ENCODE measurements around the gene LMX1A. TPM values are rescaled to one million over a fixed set of nuclear protein-coding genes. Genes with fewer than 3 reads are reported as not detected.
A peak's percentile ranks its signal among the peaks of the same experiment; 100 is the strongest.

The LMX1A gene
- total and polyA plus RNA-seq, 2 experiments from 2014 or later, result not detected

DNA sequence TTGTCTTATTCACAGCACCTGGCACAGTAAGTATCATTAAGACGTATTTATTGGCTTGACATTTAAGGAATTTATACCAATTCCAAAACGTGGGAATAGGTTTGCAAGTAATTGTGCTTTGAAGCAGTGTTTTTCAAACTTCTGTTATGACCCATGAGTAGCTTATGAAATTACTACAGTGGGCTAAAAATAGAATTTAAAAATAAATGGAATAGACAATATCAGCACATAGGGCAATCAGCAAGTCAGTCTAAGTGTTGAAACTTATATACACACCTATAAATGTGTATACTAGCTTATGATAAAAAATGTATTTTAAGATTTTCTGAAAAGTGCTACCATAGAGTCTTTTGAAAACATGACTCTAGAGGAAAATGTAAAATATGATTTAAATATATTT, 116.6 kb downstream of the LMX1A start (continued):
- TF ChIP-seq, protein P1, sequence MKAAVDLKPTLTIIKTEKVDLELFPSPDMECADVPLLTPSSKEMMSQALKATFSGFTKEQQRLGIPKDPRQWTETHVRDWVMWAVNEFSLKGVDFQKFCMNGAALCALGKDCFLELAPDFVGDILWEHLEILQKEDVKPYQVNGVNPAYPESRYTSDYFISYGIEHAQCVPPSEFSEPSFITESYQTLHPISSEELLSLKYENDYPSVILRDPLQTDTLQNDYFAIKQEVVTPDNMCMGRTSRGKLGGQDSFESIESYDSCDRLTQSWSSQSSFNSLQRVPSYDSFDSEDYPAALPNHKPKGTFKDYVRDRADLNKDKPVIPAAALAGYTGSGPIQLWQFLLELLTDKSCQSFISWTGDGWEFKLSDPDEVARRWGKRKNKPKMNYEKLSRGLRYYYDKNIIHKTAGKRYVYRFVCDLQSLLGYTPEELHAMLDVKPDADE (IDR thresholded peaks at IDR 0.05), result no peak
- TF ChIP-seq, protein P2, sequence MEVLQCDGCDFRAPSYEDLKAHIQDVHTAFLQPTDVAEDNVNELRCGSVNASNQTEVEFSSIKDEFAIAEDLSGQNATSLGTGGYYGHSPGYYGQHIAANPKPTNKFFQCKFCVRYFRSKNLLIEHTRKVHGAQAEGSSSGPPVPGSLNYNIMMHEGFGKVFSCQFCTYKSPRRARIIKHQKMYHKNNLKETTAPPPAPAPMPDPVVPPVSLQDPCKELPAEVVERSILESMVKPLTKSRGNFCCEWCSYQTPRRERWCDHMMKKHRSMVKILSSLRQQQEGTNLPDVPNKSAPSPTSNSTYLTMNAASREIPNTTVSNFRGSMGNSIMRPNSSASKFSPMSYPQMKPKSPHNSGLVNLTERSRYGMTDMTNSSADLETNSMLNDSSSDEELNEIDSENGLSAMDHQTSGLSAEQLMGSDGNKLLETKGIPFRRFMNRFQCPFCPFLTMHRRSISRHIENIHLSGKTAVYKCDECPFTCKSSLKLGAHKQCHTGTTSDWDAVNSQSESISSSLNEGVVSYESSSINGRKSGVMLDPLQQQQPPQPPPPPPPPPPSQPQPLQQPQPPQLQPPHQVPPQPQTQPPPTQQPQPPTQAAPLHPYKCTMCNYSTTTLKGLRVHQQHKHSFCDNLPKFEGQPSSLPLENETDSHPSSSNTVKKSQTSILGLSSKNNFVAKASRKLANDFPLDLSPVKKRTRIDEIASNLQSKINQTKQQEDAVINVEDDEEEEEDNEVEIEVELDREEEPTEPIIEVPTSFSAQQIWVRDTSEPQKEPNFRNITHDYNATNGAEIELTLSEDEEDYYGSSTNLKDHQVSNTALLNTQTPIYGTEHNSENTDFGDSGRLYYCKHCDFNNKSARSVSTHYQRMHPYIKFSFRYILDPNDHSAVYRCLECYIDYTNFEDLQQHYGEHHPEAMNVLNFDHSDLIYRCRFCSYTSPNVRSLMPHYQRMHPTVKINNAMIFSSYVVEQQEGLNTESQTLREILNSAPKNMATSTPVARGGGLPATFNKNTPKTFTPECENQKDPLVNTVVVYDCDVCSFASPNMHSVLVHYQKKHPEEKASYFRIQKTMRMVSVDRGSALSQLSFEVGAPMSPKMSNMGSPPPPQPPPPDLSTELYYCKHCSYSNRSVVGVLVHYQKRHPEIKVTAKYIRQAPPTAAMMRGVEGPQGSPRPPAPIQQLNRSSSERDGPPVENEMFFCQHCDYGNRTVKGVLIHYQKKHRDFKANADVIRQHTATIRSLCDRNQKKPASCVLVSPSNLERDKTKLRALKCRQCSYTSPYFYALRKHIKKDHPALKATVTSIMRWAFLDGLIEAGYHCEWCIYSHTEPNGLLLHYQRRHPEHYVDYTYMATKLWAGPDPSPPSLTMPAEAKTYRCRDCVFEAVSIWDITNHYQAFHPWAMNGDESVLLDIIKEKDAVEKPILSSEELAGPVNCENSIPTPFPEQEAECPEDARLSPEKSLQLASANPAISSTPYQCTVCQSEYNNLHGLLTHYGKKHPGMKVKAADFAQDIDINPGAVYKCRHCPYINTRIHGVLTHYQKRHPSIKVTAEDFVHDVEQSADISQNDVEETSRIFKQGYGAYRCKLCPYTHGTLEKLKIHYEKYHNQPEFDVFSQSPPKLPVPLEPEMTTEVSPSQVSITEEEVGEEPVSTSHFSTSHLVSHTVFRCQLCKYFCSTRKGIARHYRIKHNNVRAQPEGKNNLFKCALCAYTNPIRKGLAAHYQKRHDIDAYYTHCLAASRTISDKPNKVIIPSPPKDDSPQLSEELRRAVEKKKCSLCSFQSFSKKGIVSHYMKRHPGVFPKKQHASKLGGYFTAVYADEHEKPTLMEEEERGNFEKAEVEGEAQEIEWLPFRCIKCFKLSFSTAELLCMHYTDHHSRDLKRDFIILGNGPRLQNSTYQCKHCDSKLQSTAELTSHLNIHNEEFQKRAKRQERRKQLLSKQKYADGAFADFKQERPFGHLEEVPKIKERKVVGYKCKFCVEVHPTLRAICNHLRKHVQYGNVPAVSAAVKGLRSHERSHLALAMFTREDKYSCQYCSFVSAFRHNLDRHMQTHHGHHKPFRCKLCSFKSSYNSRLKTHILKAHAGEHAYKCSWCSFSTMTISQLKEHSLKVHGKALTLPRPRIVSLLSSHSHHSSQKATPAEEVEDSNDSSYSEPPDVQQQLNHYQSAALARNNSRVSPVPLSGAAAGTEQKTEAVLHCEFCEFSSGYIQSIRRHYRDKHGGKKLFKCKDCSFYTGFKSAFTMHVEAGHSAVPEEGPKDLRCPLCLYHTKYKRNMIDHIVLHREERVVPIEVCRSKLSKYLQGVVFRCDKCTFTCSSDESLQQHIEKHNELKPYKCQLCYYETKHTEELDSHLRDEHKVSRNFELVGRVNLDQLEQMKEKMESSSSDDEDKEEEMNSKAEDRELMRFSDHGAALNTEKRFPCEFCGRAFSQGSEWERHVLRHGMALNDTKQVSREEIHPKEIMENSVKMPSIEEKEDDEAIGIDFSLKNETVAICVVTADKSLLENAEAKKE (CRISPR knock-in tag; IDR thresholded peaks at IDR 0.05), result no peak
- TF ChIP-seq JUNB (IDR thresholded peaks at IDR 0.05; ENCODE audit: unreplicated experiment), result no peak
- no peak for TF ChIP-seq NANOG (IDR thresholded peaks at IDR 0.05; ENCODE audit: borderline replicate concordance)

DNA sequence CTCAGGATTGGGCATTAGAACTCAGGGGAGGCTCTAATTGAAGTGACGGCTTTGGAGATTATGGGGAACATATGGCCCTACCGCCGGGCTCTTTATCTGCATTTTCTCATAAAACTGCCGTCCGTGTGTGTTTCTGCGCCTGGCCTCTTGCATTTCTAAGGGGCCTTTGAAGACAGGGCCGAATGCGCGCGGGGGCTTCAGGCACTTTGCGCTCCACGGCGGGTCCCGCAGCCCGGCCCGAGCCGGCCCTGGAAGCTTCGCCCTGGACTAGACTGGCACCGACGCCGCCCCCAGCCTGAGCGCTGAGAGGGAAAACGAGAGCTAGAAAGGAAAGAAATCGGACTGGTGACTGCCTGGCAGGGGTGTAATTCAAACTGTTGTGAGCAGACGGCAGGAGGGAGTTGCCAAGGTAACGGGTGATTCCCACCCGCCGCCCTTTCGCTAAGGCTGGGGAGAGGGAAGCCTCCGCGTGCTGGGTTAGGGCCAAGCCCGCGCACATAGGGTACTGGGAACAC, 120.7 kb downstream of the LMX1A start:
- peak overlapping the region; percentile 97 for H2AFZ ChIP-seq
- no peaks in the 10 kb centered on the region for H3K36me3 ChIP-seq (ENCODE audit: insufficient read depth)
- peaks cover 4% of the 10 kb centered on the region; the same call in 1 of the 2 replicates for H3K4me1 ChIP-seq (ENCODE audit: insufficient read depth)
- no peak overlapping the region for H3K27ac ChIP-seq (ENCODE audit: low read depth)
- no peaks in the 10 kb centered on the region; the same call in 1 of the 2 replicates for H4K20me1 ChIP-seq (replicated peaks; ENCODE audit: insufficient read depth)
- no peaks in the 10 kb centered on the region for H3K36me3 Mint-ChIP-seq (ENCODE audit: low read depth)
- peaks cover 93% of the 10 kb centered on the region for H3K27me3 ChIP-seq (ENCODE audit: insufficient read depth)
- DNase-seq (ENCODE audit: low spot score), result peak; percentile 75
- ATAC-seq, result peak; percentile 88
- peaks cover 15% of the 10 kb centered on the region for H3K4me1 Mint-ChIP-seq
- H3F3A ChIP-seq (replicated peaks; ENCODE audit: low read depth), result no peaks in the 10 kb centered on the region
- H3K27ac Mint-ChIP-seq, result no peak overlapping the region
- H3K27me3 Mint-ChIP-seq (ENCODE audit: insufficient read depth, low read depth, poor library complexity), result peaks cover 57% of the 10 kb centered on the region
- H3K9me3 Mint-ChIP-seq, result no peaks in the 10 kb centered on the region
- TF ChIP-seq POLR2AphosphoS5 (IDR thresholded peaks at IDR 0.05; ENCODE audit: low read depth) (no peak), EZH2 (IDR thresholded peaks at IDR 0.05; ENCODE audit: low read depth, unreplicated experiment) (peak; percentile 75)
- H3K4me2 ChIP-seq, result peak overlapping the region; percentile 88
- no peaks in the 10 kb centered on the region for H3K79me2 ChIP-seq (replicated peaks; ENCODE audit: insufficient read depth)
- H3K9me2 ChIP-seq (ENCODE audit: insufficient read depth), result no peaks in the 10 kb centered on the region
- peak overlapping the region; percentile 72 for H3K4me3 ChIP-seq
- peak overlapping the region; percentile 79 for H3K4me3 Mint-ChIP-seq

Measured in GM23338 (cell line).